Measurements from ENCODE around the gene RTP5.
"Not testable (repeated sequence)": the region's sequence is repeated elsewhere in the genome, so short reads cannot be mapped to it uniquely, and the experiment has no call there.

RTP5 gene

GRCh38 chr2:241902357-241902991, 32.9 kb downstream of the RTP5 start:
- DNase-seq (ENCODE audit: low spot score) = no peak

GRCh38 chr2:241903121-241904010, 33.8 kb downstream of the RTP5 start:
- no peak for DNase-seq (ENCODE audit: low spot score)

GRCh38 chr2:241904011-241904718, 34.6 kb downstream of the RTP5 start:
- no peak for DNase-seq (ENCODE audit: low spot score)

GRCh38 chr2:241904791-241905710, 35.5 kb downstream of the RTP5 start:
- DNase-seq (ENCODE audit: low spot score) = no peak

- DNase-seq (ENCODE audit: low spot score) = no peak
These were observed 36.3 kb downstream of the RTP5 start for GRCh38 chr2:241905716-241906377.

GRCh38 chr2:241906378-241906770, 36.8 kb downstream of the RTP5 start:
- not testable (repeated sequence) for DNase-seq (ENCODE audit: low spot score)

- no peak for DNase-seq (ENCODE audit: low spot score)
These were observed 37.5 kb downstream of the RTP5 start for GRCh38 chr2:241906826-241907570.

GRCh38 chr2:241907831-241908230, 38.3 kb downstream of the RTP5 start:
- not testable (repeated sequence) for DNase-seq (ENCODE audit: low spot score)

GRCh38 chr2:241908686-241909420, 39.3 kb downstream of the RTP5 start:
- DNase-seq (ENCODE audit: low spot score) = no peak

GRCh38 chr2:241909769-241910168, 40.2 kb downstream of the RTP5 start:
- no peak for DNase-seq (ENCODE audit: low spot score)

- DNase-seq (ENCODE audit: low spot score) = no peak
These were observed 41.3 kb downstream of the RTP5 start for GRCh38 chr2:241910604-241911520.

GRCh38 chr2:241911551-241911950, 42.0 kb downstream of the RTP5 start:
- DNase-seq (ENCODE audit: low spot score) = no peak

GRCh38 chr2:241912021-241912555, 42.6 kb downstream of the RTP5 start:
- no peak for DNase-seq (ENCODE audit: low spot score)

GRCh38 chr2:241913703-241914102, 44.2 kb downstream of the RTP5 start:
- no peak for DNase-seq (ENCODE audit: low spot score)

GRCh38 chr2:241914542-241914941, 45.0 kb downstream of the RTP5 start:
- DNase-seq (ENCODE audit: low spot score) = no peak

GRCh38 chr2:241921631-241922030, 52.1 kb downstream of the RTP5 start:
- DNase-seq (ENCODE audit: low spot score) = not testable (repeated sequence)

GRCh38 chr2:241922411-241922810, 52.9 kb downstream of the RTP5 start:
- DNase-seq (ENCODE audit: low spot score) = no peak
